C4-2B (cell line): ENCODE measurements around the gene RNU4-1.

Experiments
- CTCF ChIP-seq: fragments of 450-650 bp; conservative IDR thresholded peaks from 2 replicates; pipeline ENCODE4 v1.5.1; 2017; ENCODE audit warnings: mild to moderate bottlenecking
- ZFX ChIP-seq: fragments of 450-650 bp; IDR thresholded peaks from 2 replicates; pipeline ENCODE4 v1.6.1; 2017

DNA sequence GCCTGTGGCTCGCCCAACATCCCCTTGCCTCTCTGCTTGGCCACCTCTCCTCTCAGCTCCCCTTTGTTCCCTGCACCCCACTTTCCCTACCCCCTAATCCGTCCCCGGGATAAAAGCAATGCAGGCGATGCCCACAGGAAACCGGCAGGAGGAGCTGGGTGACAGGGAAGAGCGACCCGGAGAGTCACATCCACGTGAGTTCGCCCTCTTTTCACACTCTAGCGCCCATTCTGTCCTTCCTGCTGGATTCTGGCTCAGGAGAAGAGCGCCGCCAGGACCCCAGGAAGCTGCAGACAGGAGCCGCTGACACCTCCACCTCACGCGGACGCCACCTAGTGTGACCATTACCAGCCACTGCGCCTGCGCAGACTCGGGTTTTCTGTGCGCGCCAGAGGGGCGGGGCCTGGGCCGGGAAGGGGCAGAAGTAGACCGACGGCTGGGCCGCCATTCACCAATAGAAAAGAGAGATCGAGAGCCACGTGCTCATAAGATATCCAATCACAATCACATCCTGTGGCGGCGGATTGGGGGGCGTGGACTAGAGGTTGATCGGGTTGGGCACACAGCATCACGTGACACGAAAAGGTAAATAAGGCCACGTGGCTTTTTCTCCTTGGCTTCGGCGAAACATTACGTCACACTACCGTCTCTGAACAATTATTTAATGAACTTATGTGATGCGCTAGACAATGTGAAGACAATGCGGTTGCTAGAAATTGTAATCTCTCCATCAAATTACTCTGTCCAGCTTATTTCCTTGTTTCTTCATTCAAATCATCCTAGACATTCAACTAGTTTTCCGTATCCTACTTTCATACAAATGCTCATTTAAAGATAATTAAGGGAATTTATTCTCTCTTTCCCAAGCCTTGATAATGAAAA, 24.4 kb upstream of the RNU4-1 start:
- TF ChIP-seq CTCF (peak; percentile 56), ZFX (no peak)
